BJ (cell line): ENCODE results near the gene ARL14EP. TPM values are rescaled to one million over a fixed set of nuclear protein-coding genes. Genes with fewer than 3 reads are reported as not detected.

Source experiments
- CTCF ChIA-PET: fragments of 350-600 bp; formaldehyde crosslinking; extraction: SDS; loops from one replicate; lab custom pipeline; 2021; ENCODE audit warnings: antibody characterized with exemption, inconsistent platforms; lab: Yijun Ruan, JAX
- POLR2A ChIA-PET: fragments of 300-600 bp; sonication (Branson Sonifier 250); formaldehyde crosslinking; extraction: SDS; loops from one replicate; lab custom pipeline; 2021; ENCODE audit warnings: antibody characterized with exemption; lab: Charles Lee
- DNase-seq: peaks from one replicate; pipeline ENCODE4 v3.0.0-alpha.2; 2011; ENCODE audit warnings: low read depth
- H3K27me3 ChIP-seq: 2 replicates; pipeline ENCODE4 v1.6.0; 2011; ENCODE audit warnings: low read length; ENCODE audit not compliant: control insufficient read depth, insufficient read depth
- H3K36me3 ChIP-seq: 2 replicates; pipeline ENCODE4 v1.5.1; 2011; ENCODE audit warnings: low read length; ENCODE audit not compliant: control insufficient read depth, insufficient read depth
- H3K4me3 ChIP-seq: 2 replicates; pipeline ENCODE4 v1.5.1; 2011; ENCODE audit warnings: low read depth, mild to moderate bottlenecking, control low read depth, low read length
- CTCF ChIP-seq: IDR thresholded peaks from 2 replicates; pipeline ENCODE4 v1.5.1; 2011; ENCODE audit warnings: low read depth, mild to moderate bottlenecking, control low read depth, inconsistent platforms, low read length, moderate library complexity; ENCODE audit not compliant: insufficient read depth
- polyA plus RNA-seq: library from polyadenylated mRNA; depleted of rRNA; stranded (reverse); fragments of >200 nt; gene quantifications from 2 replicates; pipeline ENCODE4 v1.2.3, GENCODE V29; 2011

ARL14EP gene
- polyA plus RNA-seq, 1 experiment = 11.6 TPM

DNA sequence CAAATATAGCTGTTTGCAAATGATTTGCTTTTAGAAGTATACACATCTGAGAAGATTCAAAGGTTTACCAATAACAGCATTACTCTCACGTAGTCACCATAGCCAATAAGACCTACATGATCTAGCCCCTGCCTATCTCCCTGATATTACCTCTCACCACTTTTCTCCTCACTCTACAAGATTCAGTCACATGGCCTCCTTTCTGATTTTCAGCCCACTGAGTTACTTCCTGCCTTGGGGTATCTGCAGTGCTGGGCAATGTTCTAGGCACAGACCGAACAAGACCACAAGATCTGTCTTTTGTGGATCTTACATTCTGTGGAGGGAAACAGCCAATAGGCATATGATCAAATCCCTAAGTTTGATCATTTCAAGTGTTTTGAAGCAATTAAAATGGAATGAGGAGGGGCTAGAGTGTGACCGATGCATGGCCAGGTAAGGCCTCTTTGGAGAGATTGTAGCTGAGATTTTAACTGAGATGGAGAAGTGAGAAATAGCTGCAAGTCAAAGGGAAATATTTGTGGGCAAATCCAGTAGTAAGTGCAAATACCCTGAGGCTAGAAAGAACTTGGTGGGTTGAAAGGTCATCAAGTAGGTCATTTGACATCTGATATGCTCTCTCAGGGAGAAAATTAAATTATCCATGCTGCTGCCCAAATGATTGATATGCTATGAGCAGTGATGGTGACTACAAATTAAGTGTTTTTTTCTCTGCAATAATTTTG lies 43.1 kb downstream of the ARL14EP start:
- no peak for DNase-seq
- Histone ChIP-seq H3K4me3 (no peak overlapping the region), H3K36me3 (no peaks in the 10 kb centered on the region), H3K27me3 (no peaks in the 10 kb centered on the region)
- POLR2A ChIA-PET = no interaction called here
- no peak for TF ChIP-seq CTCF
- CTCF ChIA-PET = no interaction called here

GRCh38 chr11:30368394-30368793 lies 45.5 kb downstream of the ARL14EP start:
- H3K36me3 ChIP-seq = no peaks in the 10 kb centered on the region
- CTCF ChIA-PET = no interaction called here
- DNase-seq = no peak
- no peak for TF ChIP-seq CTCF
- POLR2A ChIA-PET = no interaction called here
- H3K4me3 ChIP-seq = no peak overlapping the region
- H3K27me3 ChIP-seq = no peaks in the 10 kb centered on the region

GRCh38 chr11:30370164-30370563 lies 47.3 kb downstream of the ARL14EP start:
- Histone ChIP-seq H3K4me3 (no peak overlapping the region), H3K36me3 (no peaks in the 10 kb centered on the region), H3K27me3 (no peaks in the 10 kb centered on the region)
- CTCF ChIA-PET = no interaction called here
- DNase-seq = no peak
- POLR2A ChIA-PET = no interaction called here
- no peak for TF ChIP-seq CTCF

GRCh38 chr11:30377347-30377746 lies 54.4 kb downstream of the ARL14EP start:
- CTCF ChIA-PET = no interaction called here
- no peak for TF ChIP-seq CTCF
- POLR2A ChIA-PET = no interaction called here
- no peaks in the 10 kb centered on the region for H3K36me3 ChIP-seq
- no peak for DNase-seq
- no peak overlapping the region for H3K4me3 ChIP-seq
- no peaks in the 10 kb centered on the region for H3K27me3 ChIP-seq

DNA sequence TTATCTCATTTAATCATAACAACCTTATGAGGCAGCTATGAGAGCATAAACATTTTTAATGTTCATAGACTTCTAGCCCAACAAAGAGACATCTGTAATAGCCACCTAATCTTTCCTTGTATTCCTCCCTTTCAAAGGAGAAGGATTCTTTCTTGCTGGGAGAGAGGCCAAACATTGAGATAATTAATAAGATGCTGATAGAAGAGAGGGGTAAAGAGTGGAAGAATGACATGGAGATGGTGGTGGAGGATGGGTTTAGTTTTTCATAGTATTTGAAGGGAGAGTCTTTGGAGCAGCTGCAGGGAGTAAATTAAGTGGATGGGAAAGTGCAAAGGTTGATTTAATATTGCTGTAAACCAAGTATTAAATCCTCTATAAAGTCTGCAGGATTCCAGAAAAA lies 57.9 kb downstream of the ARL14EP start:
- POLR2A ChIA-PET = no interaction called here
- CTCF ChIA-PET = no interaction called here

More for the DNA sequence above, 57.9 kb downstream of the ARL14EP start:
- TF ChIP-seq CTCF = no peak
- H3K27me3 ChIP-seq = no peaks in the 10 kb centered on the region
- no peaks in the 10 kb centered on the region for H3K36me3 ChIP-seq
- DNase-seq = no peak
- H3K4me3 ChIP-seq = no peak overlapping the region
